Large intestine (tissue), 12 donors: ENCODE results near the gene GABRR1. TPM values are rescaled to one million over a fixed set of nuclear protein-coding genes. Genes with fewer than 3 reads are reported as not detected.

Experiments used
- DNase-seq, 2 donors: peaks; one replicate each; pipeline versions ENCODE4 v3.0.0 to v3.0.0-alpha.2; 2013
- H3K27ac ChIP-seq: one replicate; pipeline ENCODE4 v1.5.1; 2013; ENCODE audit warnings: low read length
- H3K27me3 ChIP-seq: 2 replicates; pipeline ENCODE4 v1.6.1; 2013; ENCODE audit warnings: low read length; ENCODE audit not compliant: control insufficient read depth, insufficient read depth
- H3K36me3 ChIP-seq: 2 replicates; pipeline ENCODE4 v1.6.1; 2013; ENCODE audit warnings: low read length; ENCODE audit not compliant: control insufficient read depth, insufficient read depth
- H3K4me1 ChIP-seq: one replicate; pipeline ENCODE4 v1.6.1; 2013; ENCODE audit warnings: low read length; ENCODE audit not compliant: control insufficient read depth, insufficient read depth
- H3K4me3 ChIP-seq: one replicate; pipeline ENCODE4 v1.5.1; 2013; ENCODE audit warnings: low read length
- H3K9me3 ChIP-seq: one replicate; pipeline ENCODE4 v1.6.1; 2013; ENCODE audit warnings: mild to moderate bottlenecking, low read depth, low read length, moderate library complexity; ENCODE audit not compliant: control insufficient read depth
- WGBS: methylation state at CpG from one replicate; pipeline ENCODE4 v1.1.5; 2013; ENCODE audit warnings: low lambda C conversion rate; ENCODE audit not compliant: insufficient coverage; 5-methylcytosine and 5-hydroxymethylcytosine counted together
- long read RNA-seq, 11 donors: transcript quantifications; one replicate each; lab custom pipeline, GENCODE V29; 2026
- polyA plus RNA-seq: library from polyadenylated mRNA; unstranded; fragments of 120-200 nt; gene quantifications from one replicate; pipeline ENCODE4 v1.2.1, GENCODE V29; 2013

GABRR1 gene
- 0.06 TPM for polyA plus RNA-seq
- long read RNA-seq, donor 1, result 0 reads
- long read RNA-seq, donor 2, result 0 reads
- long read RNA-seq, donor 3, result 0 reads
- long read RNA-seq, donor 4, result 0 reads
- long read RNA-seq, donor 5, result 0 reads
- long read RNA-seq, donor 6, result 0 reads
- long read RNA-seq, donor 7, result 0 reads
- long read RNA-seq, donor 8, result 0 reads
- long read RNA-seq, donor 9, result 0 reads
- long read RNA-seq, donor 10, result 0 reads
- long read RNA-seq, donor 11, result 0 reads

- no peaks in the 10 kb centered on the region for H3K36me3 ChIP-seq
- H3K4me3 ChIP-seq, result no peak within 1 kb of the TSS
- H3K27ac ChIP-seq, result no peak within 1 kb of the TSS
- peaks cover 11% of the 10 kb centered on the region for H3K27me3 ChIP-seq
- WGBS, result 90% methylated on average over 2 of the region's 10 CpGs
- DNase-seq, result no peak
- no peaks in the 10 kb centered on the region for H3K9me3 ChIP-seq
- no peaks in the 10 kb centered on the region for H3K4me1 ChIP-seq
Observed at GRCh38 chr6:89217299-89217910, at the start of gene GABRR1. TSS of gene GABRR1 (minus strand) at chr6:89217358. CDS start at chr6:89217322, 36 bp downstream.

- H3K36me3 ChIP-seq, result no peaks in the 10 kb centered on the region
- WGBS, result 100% methylated on average over 1 of the region's 20 CpGs
Observed at GRCh38 chr6:89264296-89264695, 47.1 kb upstream of the GABRR1 start.

GRCh38 chr6:89260832-89261231 lies 43.7 kb upstream of the GABRR1 start:
- Histone ChIP-seq H3K4me1 (no peaks in the 10 kb centered on the region), H3K9me3 (no peaks in the 10 kb centered on the region), H3K4me3 (no peak overlapping the region), H3K27ac (no peak overlapping the region), H3K27me3 (no peaks in the 10 kb centered on the region), H3K36me3 (no peaks in the 10 kb centered on the region)
- DNase-seq, result peak; percentile 16 to 61
- WGBS, result 0% methylated on average over 1 of the region's 5 CpGs

More at GRCh38 chr6:89264296-89264695, 47.1 kb upstream of the GABRR1 start:
- H3K27ac ChIP-seq, result no peak overlapping the region
- H3K4me3 ChIP-seq, result no peak overlapping the region
- no peak for DNase-seq
- no peaks in the 10 kb centered on the region for H3K27me3 ChIP-seq
- H3K4me1 ChIP-seq, result no peaks in the 10 kb centered on the region
- no peaks in the 10 kb centered on the region for H3K9me3 ChIP-seq

GRCh38 chr6:89260310-89260709 lies 43.2 kb upstream of the GABRR1 start:
- Histone ChIP-seq H3K27me3 (no peaks in the 10 kb centered on the region), H3K9me3 (no peaks in the 10 kb centered on the region), H3K36me3 (no peaks in the 10 kb centered on the region), H3K27ac (no peak overlapping the region), H3K4me3 (no peak overlapping the region), H3K4me1 (no peaks in the 10 kb centered on the region)
- no peak for DNase-seq
- WGBS, result no CpG with 5 or more reads among the region's 4 CpGs

- Histone ChIP-seq H3K4me1 (no peaks in the 10 kb centered on the region), H3K36me3 (no peaks in the 10 kb centered on the region), H3K4me3 (no peak overlapping the region), H3K27ac (no peak overlapping the region), H3K27me3 (no peaks in the 10 kb centered on the region), H3K9me3 (no peaks in the 10 kb centered on the region)
- no peak for DNase-seq
- no CpG with 5 or more reads among the region's 3 CpGs for WGBS
Observed at GRCh38 chr6:89258912-89259311, 41.8 kb upstream of the GABRR1 start.

GRCh38 chr6:89257781-89258180 lies 40.6 kb upstream of the GABRR1 start:
- no peaks in the 10 kb centered on the region for H3K4me1 ChIP-seq
- no peak overlapping the region for H3K27ac ChIP-seq
- no peaks in the 10 kb centered on the region for H3K9me3 ChIP-seq
- no CpG with 5 or more reads among the region's 4 CpGs for WGBS
- no peak overlapping the region for H3K4me3 ChIP-seq
- DNase-seq, result no peak
- no peaks in the 10 kb centered on the region for H3K27me3 ChIP-seq
- no peaks in the 10 kb centered on the region for H3K36me3 ChIP-seq

- no peaks in the 10 kb centered on the region for H3K27me3 ChIP-seq
- no peak overlapping the region for H3K4me3 ChIP-seq
- DNase-seq, result no peak
- no CpG with 5 or more reads among the region's 6 CpGs for WGBS
- no peak overlapping the region for H3K27ac ChIP-seq
- no peaks in the 10 kb centered on the region for H3K9me3 ChIP-seq
- H3K4me1 ChIP-seq, result no peaks in the 10 kb centered on the region
- no peaks in the 10 kb centered on the region for H3K36me3 ChIP-seq
Observed at GRCh38 chr6:89257346-89257745, 40.2 kb upstream of the GABRR1 start.

- no peak for DNase-seq
- Histone ChIP-seq H3K9me3 (no peaks in the 10 kb centered on the region), H3K36me3 (no peaks in the 10 kb centered on the region), H3K27me3 (no peaks in the 10 kb centered on the region), H3K27ac (no peak overlapping the region), H3K4me3 (no peak overlapping the region), H3K4me1 (no peaks in the 10 kb centered on the region)
- no CpG with 5 or more reads among the region's 4 CpGs for WGBS
Observed at GRCh38 chr6:89255417-89255816, 38.3 kb upstream of the GABRR1 start.

- DNase-seq, result no peak
- Histone ChIP-seq H3K36me3 (no peaks in the 10 kb centered on the region), H3K4me1 (no peaks in the 10 kb centered on the region), H3K27ac (no peak overlapping the region), H3K4me3 (no peak overlapping the region), H3K27me3 (peaks cover 3% of the 10 kb centered on the region), H3K9me3 (no peaks in the 10 kb centered on the region)
Observed at GRCh38 chr6:89254569-89254968, 37.4 kb upstream of the GABRR1 start.

GRCh38 chr6:89252907-89253306 lies 35.7 kb upstream of the GABRR1 start:
- WGBS, result 47% methylated on average over 2 of the region's 2 CpGs
- no peak for DNase-seq
- Histone ChIP-seq H3K27ac (no peak overlapping the region), H3K4me3 (no peak overlapping the region), H3K9me3 (no peaks in the 10 kb centered on the region), H3K27me3 (peaks cover 3% of the 10 kb centered on the region), H3K36me3 (no peaks in the 10 kb centered on the region), H3K4me1 (no peaks in the 10 kb centered on the region)

- peaks cover 3% of the 10 kb centered on the region for H3K27me3 ChIP-seq
- no CpG with 5 or more reads among the region's 10 CpGs for WGBS
- DNase-seq, result no peak
- no peaks in the 10 kb centered on the region for H3K9me3 ChIP-seq
- no peak overlapping the region for H3K4me3 ChIP-seq
- H3K27ac ChIP-seq, result no peak overlapping the region
- no peaks in the 10 kb centered on the region for H3K4me1 ChIP-seq
- no peaks in the 10 kb centered on the region for H3K36me3 ChIP-seq
Observed at GRCh38 chr6:89251976-89252375, 34.8 kb upstream of the GABRR1 start.
